ENCODE measurements around the gene AICDA. TPM values are rescaled to one million over a fixed set of nuclear protein-coding genes. Genes with fewer than 3 reads are reported as not detected.

The AICDA gene
- polyA plus RNA-seq, 1 experiment, result not detected

DNA sequence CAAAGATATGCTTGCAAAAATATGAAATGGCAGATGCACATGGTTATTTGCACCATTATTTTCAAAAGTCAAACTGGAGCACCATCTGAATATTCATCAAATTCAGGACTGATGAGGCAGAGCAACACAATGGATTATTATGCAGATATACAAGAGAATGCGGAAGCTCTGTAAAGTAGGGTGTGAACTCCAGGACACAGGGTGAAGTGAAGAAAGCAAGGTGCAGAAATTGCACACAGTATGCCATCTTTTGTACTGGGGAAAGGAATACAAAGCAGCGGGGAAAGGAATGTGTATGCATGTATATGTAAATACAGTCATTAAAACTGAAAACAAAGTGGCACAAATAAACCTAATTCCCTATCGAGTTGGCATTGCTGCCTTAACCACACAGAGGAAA, 49.3 kb downstream of the AICDA start:
- POLR2A ChIA-PET, result no interaction called here
- no peak overlapping the region for H3K4me3 ChIP-seq (ENCODE audit: low read depth, low read length)
- no peak for DNase-seq (ENCODE audit: low read depth, low spot score)
- H3K27me3 ChIP-seq (ENCODE audit: control insufficient read depth, insufficient read depth, low read length), result no peaks in the 10 kb centered on the region
- H3K27ac ChIP-seq (ENCODE audit: low read depth, low read length), result no peak overlapping the region
- CTCF ChIA-PET, result interaction anchor here (2.0 kb wide), 1 partner anchor 19 kb away, joined by 20 read pairs; no protein-coding TSS in a partner anchor
- TF ChIP-seq CTCF (IDR thresholded peaks at IDR 0.05; ENCODE audit: low read depth, low read length), result no peak
- H3K9me3 ChIP-seq (ENCODE audit: control insufficient read depth, insufficient read depth, low read length), result peaks cover 12% of the 10 kb centered on the region

DNA sequence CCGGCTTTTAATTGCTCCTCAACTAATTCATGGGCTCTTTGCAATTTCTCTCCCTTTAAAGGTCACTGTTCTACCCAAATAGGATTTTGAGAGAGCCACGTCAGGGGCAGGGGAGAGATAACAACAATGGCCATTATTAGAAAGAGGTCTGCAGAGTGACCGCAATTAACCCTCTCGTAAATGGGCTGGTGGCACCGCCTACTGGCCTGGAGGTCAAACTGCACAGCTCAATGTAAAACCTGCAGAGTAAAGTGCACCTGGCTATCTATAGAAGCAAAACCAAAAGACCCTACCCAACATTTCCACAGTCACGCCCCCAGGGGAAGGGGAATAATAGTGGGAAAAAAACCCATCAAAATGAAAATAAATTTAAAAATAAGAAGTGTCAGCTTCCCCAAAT, 50.3 kb downstream of the AICDA start:
- ChIA-PET POLR2A (no interaction called here), CTCF (interaction anchor here (2.0 kb wide), 1 partner anchor 18 kb away, joined by 20 read pairs; no protein-coding TSS in a partner anchor)

GRCh38 chr12:8561011-8561410, 51.6 kb downstream of the AICDA start:
- Histone ChIP-seq H3K9me3 (ENCODE audit: control insufficient read depth, insufficient read depth, low read length) (peaks cover 5% of the 10 kb centered on the region; the same call in 1 of the 2 replicates), H3K27me3 (ENCODE audit: control insufficient read depth, insufficient read depth, low read length) (no peaks in the 10 kb centered on the region), H3K4me3 (ENCODE audit: low read depth, low read length) (no peak overlapping the region), H3K27ac (ENCODE audit: low read depth, low read length) (no peak overlapping the region)
- no peak for TF ChIP-seq CTCF (IDR thresholded peaks at IDR 0.05; ENCODE audit: low read depth, low read length)
- ChIA-PET CTCF (interaction anchor here (1.0 kb wide), 1 partner anchor 16 kb away, joined by 4 read pairs; no protein-coding TSS in a partner anchor), POLR2A (no interaction called here)
- no peak for DNase-seq (ENCODE audit: low read depth, low spot score)

More for the DNA sequence above, 50.3 kb downstream of the AICDA start:
- no peak for DNase-seq (ENCODE audit: low read depth, low spot score)
- Histone ChIP-seq H3K4me3 (ENCODE audit: low read depth, low read length) (no peak overlapping the region), H3K9me3 (ENCODE audit: control insufficient read depth, insufficient read depth, low read length) (peaks cover 5% of the 10 kb centered on the region; the same call in 1 of the 2 replicates), H3K27ac (ENCODE audit: low read depth, low read length) (no peak overlapping the region), H3K27me3 (ENCODE audit: control insufficient read depth, insufficient read depth, low read length) (no peaks in the 10 kb centered on the region)
- 0 out of 2 replicates have a peak, but pooled peaks have one; percentile 10 for TF ChIP-seq CTCF (IDR thresholded peaks at IDR 0.05; ENCODE audit: low read depth, low read length)

GRCh38 chr12:8559676-8560075, 53.0 kb downstream of the AICDA start:
- ChIA-PET CTCF (no interaction called here), POLR2A (no interaction called here)
- H3K27ac ChIP-seq (ENCODE audit: low read depth, low read length), result no peak overlapping the region
- TF ChIP-seq CTCF (IDR thresholded peaks at IDR 0.05; ENCODE audit: low read depth, low read length), result no peak
- no peaks in the 10 kb centered on the region for H3K27me3 ChIP-seq (ENCODE audit: control insufficient read depth, insufficient read depth, low read length)
- H3K4me3 ChIP-seq (ENCODE audit: low read depth, low read length), result no peak overlapping the region
- H3K9me3 ChIP-seq (ENCODE audit: control insufficient read depth, insufficient read depth, low read length), result peaks cover 4% of the 10 kb centered on the region; the same call in 1 of the 2 replicates
- DNase-seq (ENCODE audit: low read depth, low spot score), result no peak

GRCh38 chr12:8556531-8557097, 56.0 kb downstream of the AICDA start:
- Histone ChIP-seq H3K27ac (ENCODE audit: low read depth, low read length) (no peak overlapping the region), H3K9me3 (ENCODE audit: control insufficient read depth, insufficient read depth, low read length) (no peaks in the 10 kb centered on the region), H3K27me3 (ENCODE audit: control insufficient read depth, insufficient read depth, low read length) (no peaks in the 10 kb centered on the region), H3K4me3 (ENCODE audit: low read depth, low read length) (no peak overlapping the region)
- ChIA-PET CTCF (interaction anchor here (3.7 kb wide), 1 partner anchor 12 kb away, joined by 24 read pairs; no protein-coding TSS in a partner anchor), POLR2A (no interaction called here)
- DNase-seq (ENCODE audit: low read depth, low spot score), result no peak
- TF ChIP-seq CTCF (IDR thresholded peaks at IDR 0.05; ENCODE audit: low read depth, low read length), result no peak

All from AG04450 (cell line).